GM12864 (cell line): ENCODE data around the gene PAK4.

Experiments used
- DNase-seq: peaks from one replicate; pipeline ENCODE4 v3.0.0-alpha.2; 2011; ENCODE audit warnings: low read depth
- H3K4me3 ChIP-seq: 2 replicates; pipeline ENCODE4 v1.5.1; 2011; ENCODE audit warnings: mild to moderate bottlenecking, low read depth, low read length, control low read depth
- CTCF ChIP-seq: IDR thresholded peaks from 2 replicates; pipeline ENCODE4 v1.5.1; 2011; ENCODE audit warnings: low read depth, mild to moderate bottlenecking, moderate library complexity, low read length, control low read depth, inconsistent platforms; ENCODE audit errors: missing control alignments

Gene PAK4

GRCh38 chr19:39168258-39169142 lies 42.9 kb downstream of the PAK4 start:
- no peak for TF ChIP-seq CTCF
- H3K4me3 ChIP-seq = no peak overlapping the region
- no peak for DNase-seq

DNA sequence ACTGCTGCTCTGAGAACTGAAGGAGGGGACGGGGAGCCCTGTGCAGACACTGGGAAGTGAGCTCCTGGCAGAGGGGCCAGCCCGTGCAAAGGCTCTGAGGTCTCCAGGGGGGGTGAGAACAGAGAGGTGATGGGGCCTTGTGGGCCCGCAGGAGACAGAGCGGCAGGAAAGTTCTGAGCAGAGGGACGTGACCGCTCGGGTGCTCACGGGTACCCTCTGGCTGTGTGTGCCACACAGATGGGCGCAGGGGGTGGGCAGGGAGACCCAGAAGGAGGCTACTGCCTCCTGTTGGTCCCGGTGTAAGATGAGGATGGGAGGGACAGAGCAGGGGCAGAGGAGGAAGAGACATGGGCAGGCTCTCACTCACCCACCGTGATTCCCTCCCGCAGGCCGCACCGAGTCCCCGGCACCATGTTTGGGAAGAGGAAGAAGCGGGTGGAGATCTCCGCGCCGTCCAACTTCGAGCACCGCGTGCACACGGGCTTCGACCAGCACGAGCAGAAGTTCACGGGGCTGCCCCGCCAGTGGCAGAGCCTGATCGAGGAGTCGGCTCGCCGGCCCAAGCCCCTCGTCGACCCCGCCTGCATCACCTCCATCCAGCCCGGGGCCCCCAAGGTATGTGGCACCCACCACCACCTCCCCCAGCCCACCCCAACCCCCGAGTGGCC lies 43.7 kb downstream of the PAK4 start:
- no peak for TF ChIP-seq CTCF

DNA sequence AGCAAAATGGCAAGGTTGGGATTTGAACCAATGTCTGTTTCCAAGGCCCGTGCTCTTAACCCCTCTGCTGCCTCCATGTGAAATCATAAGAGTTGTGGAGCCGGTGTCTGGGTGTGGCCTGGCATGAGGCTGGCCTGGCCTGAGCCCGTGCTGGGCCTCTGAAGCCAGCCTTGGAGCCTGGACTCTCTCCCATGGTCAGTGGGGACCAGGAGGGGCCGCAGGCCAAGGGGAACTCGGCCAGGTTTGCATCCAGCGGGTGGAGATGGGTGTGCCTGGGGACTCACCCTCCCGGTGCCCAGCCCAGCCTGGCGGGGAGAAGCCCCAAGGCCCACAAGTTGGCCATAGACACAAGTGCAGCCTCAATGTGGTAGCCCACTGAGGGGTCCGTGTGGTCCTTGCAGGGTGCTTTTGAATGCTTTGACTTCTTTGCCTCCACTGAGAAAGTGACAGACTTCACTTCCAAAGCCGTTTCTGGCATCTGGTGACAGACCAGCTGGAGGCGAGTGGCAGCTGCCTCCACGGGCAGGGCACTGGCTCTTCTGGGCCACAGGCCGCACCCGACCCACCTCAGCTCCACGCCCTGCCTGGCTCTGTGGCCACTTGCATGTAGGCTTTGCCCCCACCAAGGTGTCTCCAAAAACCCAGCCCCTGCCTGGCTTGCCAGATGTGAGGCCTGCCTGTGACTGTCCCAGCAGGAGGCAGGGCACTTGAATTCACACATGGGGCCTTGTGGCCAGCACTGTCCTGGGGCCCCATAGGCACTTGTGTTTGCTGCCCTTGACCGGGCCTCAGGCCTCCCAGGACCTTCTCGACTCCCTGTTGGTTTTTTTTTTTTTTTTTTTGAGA lies 45.0 kb downstream of the PAK4 start:
- no peak for DNase-seq
- TF ChIP-seq CTCF = no peak
- no peak overlapping the region for H3K4me3 ChIP-seq

More for the DNA sequence above, 43.7 kb downstream of the PAK4 start:
- DNase-seq = no peak
- no peak overlapping the region for H3K4me3 ChIP-seq

DNA sequence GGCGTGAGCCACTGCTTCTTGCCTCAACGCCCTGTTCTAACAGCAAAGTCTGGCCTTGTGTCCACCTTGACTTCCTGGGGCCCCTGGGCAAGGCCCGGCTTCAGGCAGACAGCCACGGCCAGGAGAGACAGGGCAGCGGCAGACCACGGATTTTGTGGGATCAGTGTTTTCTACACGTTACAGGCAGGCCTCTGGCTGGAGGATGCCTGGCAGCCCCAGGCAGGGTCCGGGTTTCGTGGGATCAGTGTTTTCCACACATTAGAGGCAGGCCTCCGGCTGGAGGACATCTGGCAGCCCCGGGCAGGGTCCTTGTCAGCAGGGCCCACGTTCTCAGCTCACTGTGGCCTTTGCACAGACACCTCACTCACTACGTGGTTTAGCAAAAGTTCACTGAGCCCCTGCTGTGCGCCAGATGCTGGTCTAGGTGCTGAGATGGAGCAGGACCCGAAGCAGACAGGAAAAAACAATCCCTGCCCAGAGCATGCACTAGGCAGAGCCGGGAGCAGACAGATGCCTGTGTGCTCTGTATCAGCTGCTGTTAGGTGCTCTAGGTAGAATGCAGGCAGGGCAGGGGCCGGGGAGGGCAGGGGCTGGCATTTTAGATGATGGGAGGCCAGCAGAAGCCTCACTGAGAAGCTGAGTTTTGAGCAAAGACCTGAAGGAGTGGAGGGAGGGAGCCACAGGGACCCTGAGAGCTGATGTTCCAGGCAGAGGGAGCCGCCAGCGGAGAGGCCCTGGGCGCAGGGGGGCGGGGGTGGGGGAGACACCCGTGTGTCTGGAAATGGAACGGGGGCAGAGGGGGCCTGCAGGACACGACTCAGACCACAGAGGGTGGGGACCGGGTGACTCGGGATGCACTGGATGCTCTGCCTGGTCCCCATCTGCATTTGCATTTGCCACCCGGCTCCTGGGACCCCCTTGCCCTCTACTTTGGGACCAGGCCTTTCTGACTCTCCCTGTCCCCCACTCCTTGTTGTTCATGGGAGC lies 46.2 kb downstream of the PAK4 start:
- no peak overlapping the region for H3K4me3 ChIP-seq
- TF ChIP-seq CTCF = no peak
- DNase-seq = no peak

- no peak overlapping the region for H3K4me3 ChIP-seq
- TF ChIP-seq CTCF = no peak
- DNase-seq = no peak
Measured at GRCh38 chr19:39172700-39173501, 47.3 kb downstream of the PAK4 start.
